Right hindlimb (tissue), 1 donor: ENCODE results near the gene PLEKHM1.

ENCODE experiments used
- DNase-seq: peaks from one replicate; pipeline ENCODE4 v3.0.0-alpha.2; 2018

Gene PLEKHM1

GRCh38 chr17:45425125-45425983 is 65.2 kb downstream of the PLEKHM1 start:
- peak; percentile 25 for DNase-seq

- DNase-seq: no peak
Observed at GRCh38 chr17:45424769-45425124, 65.8 kb downstream of the PLEKHM1 start.

- peak; percentile 0 for DNase-seq
Observed at GRCh38 chr17:45423975-45424335, 66.6 kb downstream of the PLEKHM1 start.

- no peak for DNase-seq
Observed at GRCh38 chr17:45423304-45423974, 67.1 kb downstream of the PLEKHM1 start.

- DNase-seq: peak; percentile 7
Observed at GRCh38 chr17:45414990-45415881, 75.3 kb downstream of the PLEKHM1 start.

GRCh38 chr17:45413498-45413923 is 77.0 kb downstream of the PLEKHM1 start:
- DNase-seq: peak; percentile 27

- DNase-seq: peak; percentile 16
Observed at GRCh38 chr17:45411348-45412105, 79.0 kb downstream of the PLEKHM1 start.

- DNase-seq: peak; percentile 29
Observed at GRCh38 chr17:45410144-45411091, 80.1 kb downstream of the PLEKHM1 start.

GRCh38 chr17:45409659-45410076 is 80.9 kb downstream of the PLEKHM1 start:
- peak; percentile 14 for DNase-seq

GRCh38 chr17:45408611-45409421 is 81.7 kb downstream of the PLEKHM1 start:
- DNase-seq: peak; percentile 14

GRCh38 chr17:45406107-45406506 is 84.4 kb downstream of the PLEKHM1 start:
- DNase-seq: no peak

- DNase-seq: peak; percentile 35
Observed at GRCh38 chr17:45405250-45406086, 85.1 kb downstream of the PLEKHM1 start.

- peak; percentile 19 for DNase-seq
Observed at GRCh38 chr17:45404870-45405249, 85.7 kb downstream of the PLEKHM1 start.

- peak; percentile 12 for DNase-seq
Observed at GRCh38 chr17:45403906-45404490, 86.5 kb downstream of the PLEKHM1 start.

GRCh38 chr17:45402916-45403315 is 87.6 kb downstream of the PLEKHM1 start:
- peak; percentile 6 for DNase-seq

GRCh38 chr17:45398800-45399199 is 91.7 kb downstream of the PLEKHM1 start:
- peak; percentile 5 for DNase-seq

GRCh38 chr17:45397796-45398195 is 92.7 kb downstream of the PLEKHM1 start:
- peak; percentile 11 for DNase-seq

GRCh38 chr17:45396496-45397205 is 93.9 kb downstream of the PLEKHM1 start:
- DNase-seq: no peak
